GM10248 (cell line): ENCODE results near the gene PFN3.

ENCODE experiments used
- CTCF ChIA-PET: fragments of 300-600 bp; sonication (Branson Sonifier 250); formaldehyde crosslinking; extraction: SDS; loops from one replicate; lab custom pipeline; 2021; ENCODE audit warnings: antibody characterized with exemption; lab: Yijun Ruan, JAX
- POLR2A ChIA-PET: fragments of 350-650 bp; sonication (Branson Sonifier 250); formaldehyde crosslinking; extraction: SDS; loops from one replicate; lab custom pipeline; 2020; ENCODE audit warnings: antibody characterized with exemption; lab: Yijun Ruan, JAX
- DNase-seq: peaks from one replicate; pipeline ENCODE4 v3.0.0; 2012; ENCODE audit errors: extremely low spot score
- TF ChIP-seq, protein P1 (sequence below): IDR thresholded peaks from 2 replicates; pipeline ENCODE4 v1.5.1; 2012; ENCODE audit warnings: mild to moderate bottlenecking, low read depth; ENCODE audit errors: extremely low read depth, missing control alignments, control extremely low read depth

PFN3 gene

DNA sequence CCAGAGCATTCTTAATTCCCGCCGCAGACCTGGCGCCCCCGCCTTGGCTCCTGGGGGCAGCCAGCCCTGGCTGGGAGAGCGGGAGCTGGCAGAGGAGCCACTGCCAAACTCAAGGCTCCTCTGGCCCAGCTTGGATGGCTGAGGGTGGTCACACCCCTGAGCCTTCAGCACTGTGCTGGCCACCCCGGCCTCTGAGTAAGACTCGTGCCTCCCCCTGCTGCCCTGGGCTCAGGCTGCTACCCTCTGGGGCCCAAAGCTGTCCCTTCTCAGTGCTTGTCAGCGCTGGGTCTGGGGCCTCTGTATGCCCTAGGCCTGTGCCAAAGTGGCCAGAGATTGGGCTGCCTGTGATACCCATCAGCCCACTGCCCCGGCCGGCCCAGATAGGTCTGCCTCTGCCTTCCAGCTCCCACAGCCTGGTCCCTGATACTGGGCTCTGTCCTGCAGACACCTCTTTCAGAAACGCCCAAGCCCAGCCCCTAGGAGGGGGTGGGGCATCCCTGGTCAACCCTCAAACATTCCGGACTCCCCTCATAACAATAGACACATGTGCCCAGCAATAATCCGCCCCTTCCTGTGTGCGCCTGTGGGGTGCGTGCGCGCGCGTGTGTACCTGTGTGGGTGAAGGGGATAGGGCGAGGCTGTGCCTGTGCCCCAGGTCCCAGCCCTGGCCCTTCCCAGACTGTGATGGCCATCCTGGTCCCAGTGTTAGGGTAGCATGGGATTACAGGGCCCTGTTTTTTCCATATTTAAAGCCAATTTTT, 41.8 kb upstream of the PFN3 start:
- no peak for DNase-seq
- POLR2A ChIA-PET = interaction anchor here (0.5 to 2.9 kb wide), 4 partner anchors 10 to 48 kb away, joined by 3 to 8 read pairs (median 4); no protein-coding TSS in a partner anchor
- CTCF ChIA-PET = interaction anchor here (0.9 to 21.0 kb wide), 6 partner anchors 13 to 52 kb away, joined by 3 to 549 read pairs (median 91); partner anchors contain the start of genes F12 and PFN3
- TF ChIP-seq, protein P1, sequence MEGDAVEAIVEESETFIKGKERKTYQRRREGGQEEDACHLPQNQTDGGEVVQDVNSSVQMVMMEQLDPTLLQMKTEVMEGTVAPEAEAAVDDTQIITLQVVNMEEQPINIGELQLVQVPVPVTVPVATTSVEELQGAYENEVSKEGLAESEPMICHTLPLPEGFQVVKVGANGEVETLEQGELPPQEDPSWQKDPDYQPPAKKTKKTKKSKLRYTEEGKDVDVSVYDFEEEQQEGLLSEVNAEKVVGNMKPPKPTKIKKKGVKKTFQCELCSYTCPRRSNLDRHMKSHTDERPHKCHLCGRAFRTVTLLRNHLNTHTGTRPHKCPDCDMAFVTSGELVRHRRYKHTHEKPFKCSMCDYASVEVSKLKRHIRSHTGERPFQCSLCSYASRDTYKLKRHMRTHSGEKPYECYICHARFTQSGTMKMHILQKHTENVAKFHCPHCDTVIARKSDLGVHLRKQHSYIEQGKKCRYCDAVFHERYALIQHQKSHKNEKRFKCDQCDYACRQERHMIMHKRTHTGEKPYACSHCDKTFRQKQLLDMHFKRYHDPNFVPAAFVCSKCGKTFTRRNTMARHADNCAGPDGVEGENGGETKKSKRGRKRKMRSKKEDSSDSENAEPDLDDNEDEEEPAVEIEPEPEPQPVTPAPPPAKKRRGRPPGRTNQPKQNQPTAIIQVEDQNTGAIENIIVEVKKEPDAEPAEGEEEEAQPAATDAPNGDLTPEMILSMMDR = no peak

DNA sequence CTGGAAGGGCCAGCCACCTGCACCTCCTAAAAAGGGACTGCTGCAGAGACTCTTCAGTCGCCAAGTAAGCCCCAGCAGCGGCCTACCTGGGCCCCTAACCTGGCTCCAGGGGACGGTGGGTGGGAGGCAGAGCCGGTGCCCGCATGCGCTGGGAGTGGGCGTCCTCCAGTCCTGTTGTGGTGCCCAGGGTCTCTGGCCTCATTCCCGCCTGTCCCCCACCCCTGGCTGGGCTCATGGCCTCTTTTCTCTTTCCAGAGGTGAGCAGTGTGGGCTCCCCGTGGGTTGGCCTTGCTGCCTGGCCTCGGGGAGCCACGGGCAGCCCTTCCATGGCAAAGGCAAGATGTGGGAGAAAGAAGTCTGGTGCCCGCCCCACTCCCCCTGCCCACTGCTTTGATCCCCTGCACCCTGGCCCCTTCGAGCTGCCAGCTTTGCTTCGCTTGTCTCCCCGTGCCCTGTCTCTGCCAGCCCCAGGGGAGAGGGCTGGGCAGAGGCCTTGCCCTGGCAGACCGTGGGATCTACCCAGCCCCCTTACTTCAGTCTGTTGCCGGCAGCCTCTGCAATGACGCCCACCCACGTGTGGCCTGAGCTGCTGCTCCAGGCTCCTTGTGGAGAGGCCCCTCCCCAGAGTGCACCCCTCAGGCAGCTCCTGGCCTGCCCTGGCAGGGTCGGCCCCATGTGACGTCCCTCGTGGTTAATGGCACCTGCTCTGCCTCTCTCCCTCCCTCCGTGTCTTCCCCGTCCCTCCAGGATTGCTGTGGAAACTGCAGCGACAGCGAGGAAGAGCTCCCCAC, 40.7 kb upstream of the PFN3 start:
- TF ChIP-seq, protein P1 = no peak
- ChIA-PET POLR2A (interaction anchor here (0.8 to 1.5 kb wide), 5 partner anchors 9 to 763 kb away, joined by 3 to 6 read pairs (median 3); partner anchors contain the start of genes GRK6 and HNRNPAB), CTCF (interaction anchor here (0.9 to 21.0 kb wide), 8 partner anchors 8 to 131 kb away, joined by 3 to 549 read pairs (median 4); partner anchors contain the start of genes F12 and PFN3)
- no peak for DNase-seq

DNA sequence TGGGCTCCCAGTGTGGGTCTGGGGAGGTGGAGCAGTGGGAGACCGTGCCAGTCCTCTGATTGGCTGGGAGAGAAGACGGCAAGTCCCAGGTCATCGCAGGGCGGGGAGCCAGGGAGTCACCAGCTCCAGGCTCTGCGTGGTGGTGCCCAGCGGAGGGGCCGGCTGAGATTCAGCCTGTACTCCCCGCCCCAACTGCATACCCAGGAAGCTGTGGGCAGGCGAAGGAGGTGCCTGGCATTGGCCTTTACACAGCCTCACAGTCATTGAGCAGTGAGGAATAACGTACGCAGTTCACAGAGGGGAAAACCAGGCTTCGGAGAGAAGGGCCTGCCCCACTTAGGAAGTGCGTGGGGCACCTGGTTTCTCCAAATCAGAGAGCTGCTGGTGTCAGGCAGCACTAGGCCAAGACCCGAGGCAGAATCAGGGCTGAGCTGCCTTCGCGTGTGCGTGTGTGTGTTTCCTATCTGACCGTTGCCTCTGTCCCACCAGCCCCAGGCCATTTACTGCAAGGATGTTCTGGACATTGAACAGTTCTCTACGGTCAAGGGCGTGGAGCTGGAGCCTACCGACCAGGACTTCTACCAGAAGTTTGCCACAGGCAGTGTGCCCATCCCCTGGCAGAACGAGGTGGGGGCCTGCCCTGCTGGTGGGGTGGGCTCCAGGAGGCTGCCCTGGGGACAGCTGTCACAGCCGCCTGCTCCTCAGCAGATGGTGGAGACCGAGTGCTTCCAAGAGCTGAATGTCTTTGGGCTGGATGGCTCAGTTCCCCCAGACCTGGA, 39.9 kb upstream of the PFN3 start:
- TF ChIP-seq, protein P1 = no peak
- DNase-seq = no peak
- POLR2A ChIA-PET = interaction anchor here (0.6 to 1.5 kb wide), 5 partner anchors 7 to 764 kb away, joined by 3 to 6 read pairs (median 4); partner anchors contain the start of genes GRK6 and HNRNPAB
- CTCF ChIA-PET = interaction anchor here (1.0 to 21.0 kb wide), 7 partner anchors 8 to 131 kb away, joined by 3 to 549 read pairs (median 5); partner anchors contain the start of genes F12 and PFN3

DNA sequence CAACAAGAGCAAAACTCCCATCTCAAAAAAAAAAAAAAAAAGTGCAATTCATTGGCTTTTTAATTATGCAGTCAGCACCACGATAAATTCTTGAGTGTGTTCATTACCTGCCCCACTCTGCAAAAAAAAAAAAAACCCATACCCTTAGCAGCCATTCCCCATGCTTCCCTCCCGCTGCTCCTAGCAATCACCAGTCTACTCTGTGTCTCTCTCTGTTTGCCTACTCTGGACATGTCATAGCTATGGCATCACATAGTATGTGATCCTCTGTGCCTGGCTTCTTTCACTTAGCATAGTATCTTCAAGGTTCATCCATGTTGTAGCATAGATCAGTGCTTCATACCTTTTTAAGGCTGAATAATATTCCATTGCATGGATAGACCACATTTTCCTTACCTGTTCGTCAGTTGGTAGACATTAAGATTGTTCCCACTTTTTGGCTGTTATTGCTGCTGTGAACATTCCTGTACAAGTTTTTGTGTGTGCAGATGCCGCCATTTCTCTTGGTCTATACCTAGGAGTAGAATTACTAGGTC, 39.1 kb upstream of the PFN3 start:
- TF ChIP-seq, protein P1 = no peak
- ChIA-PET POLR2A (interaction anchor here (0.6 kb wide), 1 partner anchor 8 kb away, joined by 5 read pairs; no protein-coding TSS in a partner anchor), CTCF (interaction anchor here (1.8 to 21.0 kb wide), 3 partner anchors 8 to 32 kb away, joined by 5 to 549 read pairs (median 163); partner anchors contain the start of genes F12 and PFN3)
- no peak for DNase-seq

DNA sequence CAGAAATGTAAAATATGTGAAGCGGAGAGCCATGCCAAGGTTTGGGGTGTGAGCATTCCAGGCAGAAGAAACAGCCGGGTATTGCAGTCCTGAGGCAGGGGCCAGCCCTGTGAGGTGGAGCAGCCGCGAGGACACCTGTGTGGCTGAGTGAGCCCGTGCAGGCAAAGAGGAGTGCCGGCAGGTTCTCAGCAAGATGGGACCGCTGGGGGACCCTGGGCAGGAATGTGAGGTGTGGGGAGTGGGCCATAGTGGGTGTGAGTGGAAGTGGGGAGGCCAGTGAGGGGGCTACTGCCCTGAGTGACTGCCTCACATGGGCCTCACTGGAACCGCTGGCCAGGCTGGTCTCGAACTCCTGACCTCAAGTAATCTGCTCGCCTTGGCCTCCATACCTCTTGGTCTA, 38.0 kb upstream of the PFN3 start:
- POLR2A ChIA-PET = no interaction called here
- no peak for DNase-seq
- TF ChIP-seq, protein P1 = no peak
- CTCF ChIA-PET = interaction anchor here (14.1 to 21.0 kb wide), 2 partner anchors 16 to 31 kb away, joined by 163 to 549 read pairs; partner anchors contain the start of genes F12 and PFN3
